MM.1S (cell line): Measurements from ENCODE around the gene LCE5A.

Experiments
- CTCF ChIP-seq: fragments of 300-600 bp; sonication (generic); IDR thresholded peaks from 2 replicates; pipeline ENCODE4 v1.5.1; 2016; ENCODE audit warnings: antibody characterized with exemption, low read length, mixed read lengths
- EZH2 ChIP-seq: fragments of 300-600 bp; sonication (generic); optimal IDR thresholded peaks from 2 replicates; pipeline ENCODE3; 2017; ENCODE audit warnings: low read depth, mild to moderate bottlenecking, antibody characterized with exemption, low read length, mixed read lengths
- EZH2phosphoT487 ChIP-seq: fragments of 300-600 bp; sonication (generic); IDR thresholded peaks from 2 replicates; pipeline ENCODE4 v1.6.1; 2018; ENCODE audit warnings: antibody characterized with exemption, low read length

- TF ChIP-seq EZH2 (no peak), CTCF (no peak), EZH2phosphoT487 (no peak)
These were observed 5.5 kb downstream of the LCE5A start for GRCh38 chr1:152516082-152516481.
